AG09319 (cell line): ENCODE measurements around the gene KIAA1210.
"Not testable (repeated sequence)": the region's sequence is repeated elsewhere in the genome, so short reads cannot be mapped to it uniquely, and the experiment has no call there.

Experiments
- DNase-seq: peaks from one replicate; pipeline ENCODE4 v3.0.0-alpha.2; 2010; ENCODE audit warnings: low read depth; ENCODE audit errors: extremely low read depth
- CTCF ChIP-seq: IDR thresholded peaks from 2 replicates; pipeline ENCODE4 v1.5.1; 2011; ENCODE audit warnings: low read depth, mild to moderate bottlenecking, inconsistent platforms, low read length, moderate library complexity

Gene KIAA1210

GRCh38 chrX:119041175-119041574, 86.4 kb downstream of the KIAA1210 start:
- no peak for TF ChIP-seq CTCF
- peak; percentile 41 for DNase-seq

- no peak for TF ChIP-seq CTCF
- DNase-seq: no peak
Observed at GRCh38 chrX:119040432-119040831, 87.2 kb downstream of the KIAA1210 start.

- no peak for TF ChIP-seq CTCF
- DNase-seq: no peak
Observed at GRCh38 chrX:119036107-119037029, 91.2 kb downstream of the KIAA1210 start.

- no peak for TF ChIP-seq CTCF
- no peak for DNase-seq
Observed at GRCh38 chrX:119030990-119031389, 96.6 kb downstream of the KIAA1210 start.

- not testable (repeated sequence) for DNase-seq
Observed at GRCh38 chrX:119029656-119030055, 98.0 kb downstream of the KIAA1210 start.

- no peak for TF ChIP-seq CTCF
- no peak for DNase-seq
Observed at GRCh38 chrX:119028733-119029330, 98.8 kb downstream of the KIAA1210 start.
